Central memory CD4-positive, alpha-beta T cell (primary cell): Measurements from ENCODE around the gene TPBGL.
A peak's percentile ranks its signal among the peaks of the same experiment; 100 is the strongest.

Experiments
- DNase-seq: peaks from one replicate; pipeline ENCODE4 v3.0.0; 2022

Gene TPBGL

DNA sequence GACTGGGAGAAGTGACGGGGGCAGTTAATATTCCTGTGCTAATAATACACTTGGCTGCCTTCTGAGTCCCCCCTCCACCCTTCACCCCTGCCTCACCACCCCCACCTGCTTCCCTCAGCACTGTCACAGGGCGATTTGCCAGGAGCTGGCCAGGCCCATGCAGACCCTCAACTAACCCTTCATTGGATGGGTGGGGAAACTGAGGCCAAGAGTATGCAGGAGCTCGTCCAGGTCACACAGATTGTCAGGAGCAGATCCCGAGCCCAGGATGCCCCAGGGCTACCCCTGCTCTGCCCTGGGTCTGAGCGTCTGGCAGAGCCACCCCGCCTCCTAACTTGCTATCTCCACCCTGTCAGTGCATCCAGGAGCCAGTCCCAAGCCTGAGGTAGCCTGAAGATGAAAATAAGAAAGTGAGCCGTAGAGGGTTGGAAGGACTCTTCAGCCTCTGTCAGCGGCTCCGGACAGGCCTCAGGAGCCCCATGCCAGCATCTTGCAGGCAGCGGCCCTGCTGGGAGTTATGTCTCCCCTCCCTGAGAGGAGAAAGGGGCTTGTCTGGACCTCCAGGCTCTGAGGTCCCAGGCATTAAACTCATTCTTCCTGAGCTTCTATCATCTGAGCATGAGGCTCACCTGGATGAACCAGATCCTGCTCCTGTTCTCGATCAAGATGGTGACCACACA lies 6.2 kb downstream of the TPBGL start:
- DNase-seq, result no peak

DNA sequence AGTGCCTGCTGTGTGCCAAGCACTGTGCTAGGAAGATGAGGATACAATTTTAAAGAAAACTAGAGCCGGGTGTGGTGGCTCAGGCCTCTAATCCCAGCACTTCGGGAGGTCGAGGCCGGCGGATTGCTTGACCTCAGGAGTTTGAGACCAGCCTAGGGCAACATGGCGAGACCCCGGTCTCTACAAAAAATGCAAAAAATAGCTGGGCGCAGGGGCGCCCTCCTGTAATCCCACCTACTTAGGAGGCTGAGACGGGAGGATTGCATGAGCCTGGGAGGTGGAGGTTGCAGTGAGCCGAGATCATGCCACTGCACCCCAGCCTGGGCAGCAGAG lies 8.3 kb downstream of the TPBGL start:
- no peak for DNase-seq

DNA sequence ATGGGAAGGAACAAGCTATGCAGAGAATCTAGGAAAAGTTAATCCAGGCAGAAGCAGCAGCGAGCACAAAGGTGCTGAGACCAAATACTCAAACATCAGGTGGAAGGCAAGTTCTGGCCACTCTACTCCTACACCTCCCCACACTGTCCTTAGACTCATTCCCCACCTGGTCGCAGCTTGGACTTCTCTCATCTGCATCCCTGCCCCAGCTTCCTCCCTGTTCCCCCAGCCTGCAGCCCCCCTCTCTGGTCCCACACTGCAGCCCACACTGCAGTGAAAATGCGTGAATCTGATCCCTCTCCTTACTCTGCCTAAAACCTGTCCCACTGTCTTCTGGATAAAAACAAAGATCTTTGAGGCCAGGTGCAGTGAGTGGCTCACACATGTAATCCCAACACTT lies 9.1 kb downstream of the TPBGL start:
- no peak for DNase-seq

DNA sequence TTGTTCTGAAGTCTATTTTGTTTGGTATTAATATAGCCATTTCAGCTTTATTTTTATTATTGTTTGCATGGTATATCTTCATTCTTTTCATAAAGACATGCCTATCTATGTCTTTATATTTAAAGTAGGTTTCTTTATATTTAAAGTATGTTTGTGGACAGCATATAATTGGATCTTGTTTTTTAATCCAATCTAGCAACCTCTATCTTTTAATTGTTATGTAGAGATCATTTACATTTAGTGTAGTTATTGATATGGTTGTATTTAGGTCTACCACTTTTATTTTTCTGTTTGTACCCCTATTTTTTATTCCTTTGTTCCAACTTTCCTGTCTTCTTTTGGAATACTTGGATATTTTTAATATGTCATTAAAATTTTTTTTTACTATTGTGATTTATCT lies 13.8 kb downstream of the TPBGL start:
- no peak for DNase-seq

DNA sequence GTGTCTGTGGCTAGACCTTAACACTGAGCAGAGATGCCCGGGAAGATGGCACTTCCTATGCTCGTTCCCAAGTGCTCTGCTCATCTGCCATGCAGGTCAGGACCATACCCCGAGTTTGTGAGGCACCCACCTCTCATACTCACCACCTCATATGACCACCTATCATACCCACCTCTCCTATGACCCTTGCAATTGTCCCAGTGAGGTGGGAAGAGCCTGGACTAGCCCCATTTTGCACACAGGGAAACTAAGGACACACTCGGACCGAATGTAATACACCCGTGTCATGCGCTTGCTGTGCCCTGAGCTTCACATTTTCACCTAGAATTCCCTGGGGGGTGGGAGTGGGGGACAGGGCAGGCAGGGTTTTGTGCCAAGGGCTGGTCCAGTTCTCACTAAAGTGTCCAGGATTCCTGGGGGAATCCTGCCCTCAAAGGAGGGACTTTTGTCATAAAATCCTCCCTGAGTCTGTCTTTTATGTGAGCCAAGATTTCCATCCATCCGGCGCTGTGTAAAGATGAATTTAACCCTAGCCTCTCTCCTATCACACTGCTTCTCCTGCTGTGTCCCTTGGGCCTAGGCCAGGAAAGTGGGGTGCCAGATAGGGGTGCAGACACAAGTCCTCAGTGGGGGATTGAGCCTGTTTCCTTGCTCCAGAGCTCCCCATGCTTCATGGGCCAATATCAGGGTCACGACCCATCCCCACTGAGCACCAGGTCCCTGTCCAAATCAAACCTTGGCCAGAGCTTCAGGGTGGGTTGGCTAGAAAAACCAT lies 20.0 kb downstream of the TPBGL start:
- DNase-seq, result no peak

DNA sequence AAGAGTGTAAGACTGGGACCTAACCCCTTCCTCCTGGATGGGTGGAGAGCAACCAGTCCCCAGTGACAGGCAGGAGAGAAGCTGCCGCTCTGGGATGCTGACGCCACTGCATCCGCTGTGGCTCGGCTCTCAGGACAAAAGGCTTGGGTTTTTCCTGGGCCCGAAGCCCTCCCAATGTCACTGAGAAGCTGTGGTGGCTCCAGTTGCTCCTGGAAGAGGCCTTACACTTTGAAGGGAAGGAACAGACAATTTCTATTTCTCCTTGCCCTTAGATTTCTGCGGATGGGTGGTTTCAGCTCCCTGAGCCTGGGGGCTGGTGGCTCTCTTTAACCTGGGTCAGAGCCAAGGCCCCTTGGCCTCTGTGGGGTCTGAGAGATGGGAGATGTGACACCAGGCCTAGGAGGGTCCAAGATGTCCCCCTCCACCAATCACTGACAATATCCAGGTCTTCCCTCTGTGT lies 21.4 kb downstream of the TPBGL start:
- DNase-seq, result no peak

DNA sequence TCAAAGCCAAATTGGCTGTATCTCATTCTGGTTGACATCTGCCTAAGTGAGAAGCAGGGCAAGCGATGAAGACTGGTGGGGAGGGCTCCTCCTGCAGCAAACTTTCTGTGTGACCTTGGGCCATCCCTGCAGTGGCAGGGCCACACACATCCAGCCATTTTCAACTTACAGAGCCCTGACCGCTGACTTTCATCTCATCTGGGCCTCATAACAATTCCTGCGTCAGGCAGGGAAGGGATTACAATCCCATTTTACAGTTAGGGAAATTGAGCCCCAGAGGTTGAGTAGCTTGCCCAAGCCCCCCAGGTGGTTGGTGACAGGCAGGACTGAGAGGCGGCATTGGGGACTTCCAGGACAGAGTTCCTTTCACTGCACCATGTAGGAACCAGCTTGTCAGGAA lies 21.9 kb downstream of the TPBGL start:
- no peak for DNase-seq

DNA sequence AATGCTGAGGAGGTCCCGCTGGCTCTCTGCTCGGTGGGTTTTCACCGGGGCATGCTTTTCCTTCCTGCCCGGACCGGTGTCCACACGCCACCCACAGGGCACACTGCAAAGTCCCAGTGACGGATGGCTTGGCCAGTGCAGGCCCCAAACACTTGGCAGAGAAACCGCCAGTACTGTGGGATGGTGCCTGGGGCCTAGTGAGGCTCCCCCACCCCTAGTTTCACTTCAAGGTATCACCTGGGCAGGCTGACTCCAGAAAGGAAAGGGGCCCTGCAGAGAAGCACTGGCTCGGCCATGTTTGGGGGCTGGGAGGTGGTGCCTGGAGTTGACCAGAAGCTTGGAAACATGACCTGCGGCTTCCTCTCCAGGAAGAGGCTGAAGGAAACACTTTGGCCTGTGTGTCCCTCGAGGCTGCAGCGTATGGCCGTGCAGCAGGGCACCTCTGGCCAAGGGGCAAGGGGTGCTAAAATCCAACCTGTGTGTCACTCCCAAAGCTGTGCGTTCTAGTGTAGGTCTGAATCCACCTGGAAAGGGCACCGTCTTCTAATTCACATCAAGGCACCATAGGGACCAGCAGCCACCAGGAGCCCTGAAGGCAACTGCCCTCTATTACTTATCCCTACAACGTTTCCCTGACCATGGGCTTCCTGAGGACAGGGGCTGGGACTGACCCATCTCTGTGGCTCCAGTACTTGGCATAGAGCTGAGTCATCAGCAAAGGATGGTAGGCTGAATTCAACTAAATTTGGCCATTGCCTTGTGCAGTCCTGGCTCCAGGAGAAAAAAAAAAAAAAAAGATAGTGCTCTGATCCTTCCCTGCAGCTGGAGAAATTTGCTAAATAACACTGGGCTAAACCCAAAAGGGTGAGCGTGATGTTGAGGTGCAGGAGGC lies 22.6 kb downstream of the TPBGL start:
- DNase-seq, result no peak

DNA sequence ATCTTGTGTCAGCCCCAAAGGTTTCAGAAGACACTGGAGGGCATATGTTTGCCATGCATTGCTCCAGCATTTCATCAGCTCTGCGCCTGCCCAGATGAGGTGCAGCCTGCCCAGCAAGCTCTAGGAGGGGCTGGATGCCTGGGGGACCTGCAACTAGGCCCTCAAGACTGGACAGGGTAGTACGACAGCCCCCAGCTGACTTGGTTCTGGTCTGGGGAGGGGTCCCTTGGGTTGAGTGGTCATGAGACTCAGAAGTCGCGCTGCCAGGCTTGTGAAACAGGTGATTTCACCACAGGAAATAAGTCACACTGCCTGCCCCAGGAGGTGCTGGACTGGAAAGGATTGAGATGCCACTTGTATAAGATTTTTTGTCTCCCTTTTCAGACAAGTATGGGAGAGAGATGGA lies 23.4 kb downstream of the TPBGL start:
- no peak for DNase-seq

DNA sequence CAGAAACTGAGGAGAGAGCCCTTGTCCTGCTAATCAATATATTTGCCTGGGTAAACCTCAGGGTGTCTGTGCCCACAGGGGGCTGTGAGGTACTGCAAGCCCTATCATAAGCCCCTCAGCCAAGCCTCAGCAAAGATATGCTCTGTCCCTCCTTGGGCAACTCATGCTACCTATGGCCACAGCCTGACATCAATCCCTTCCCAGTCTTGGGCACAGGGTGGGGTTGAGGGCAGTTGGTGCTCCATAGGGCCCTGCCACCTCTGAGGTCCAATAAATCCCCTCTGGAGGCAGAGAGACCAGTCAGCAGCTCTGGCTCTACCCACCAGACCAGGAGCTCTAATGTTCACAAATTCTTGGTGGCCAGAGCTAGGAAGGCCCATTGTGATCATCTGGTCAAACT lies 23.8 kb downstream of the TPBGL start:
- DNase-seq, result no peak

DNA sequence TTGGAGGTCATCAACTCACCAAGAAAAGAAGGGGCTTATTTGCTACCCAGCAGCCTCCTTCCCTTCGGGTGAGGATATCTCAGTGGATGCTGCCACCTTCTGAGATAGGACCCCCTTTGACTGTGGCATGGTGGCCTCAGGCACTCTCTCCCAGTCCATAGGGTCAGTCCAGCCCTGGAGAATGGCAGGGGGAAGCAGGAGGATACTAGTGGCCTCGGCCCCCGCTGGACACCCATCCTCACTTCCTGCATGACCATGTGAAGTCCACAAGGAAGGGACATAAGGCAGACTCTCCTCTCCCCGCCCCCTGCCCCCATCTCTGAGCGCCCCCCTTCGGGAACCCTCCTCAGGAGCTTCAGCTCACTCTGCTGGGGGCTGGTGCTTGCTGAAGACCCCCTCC lies 24.4 kb downstream of the TPBGL start:
- DNase-seq, result no peak

DNA sequence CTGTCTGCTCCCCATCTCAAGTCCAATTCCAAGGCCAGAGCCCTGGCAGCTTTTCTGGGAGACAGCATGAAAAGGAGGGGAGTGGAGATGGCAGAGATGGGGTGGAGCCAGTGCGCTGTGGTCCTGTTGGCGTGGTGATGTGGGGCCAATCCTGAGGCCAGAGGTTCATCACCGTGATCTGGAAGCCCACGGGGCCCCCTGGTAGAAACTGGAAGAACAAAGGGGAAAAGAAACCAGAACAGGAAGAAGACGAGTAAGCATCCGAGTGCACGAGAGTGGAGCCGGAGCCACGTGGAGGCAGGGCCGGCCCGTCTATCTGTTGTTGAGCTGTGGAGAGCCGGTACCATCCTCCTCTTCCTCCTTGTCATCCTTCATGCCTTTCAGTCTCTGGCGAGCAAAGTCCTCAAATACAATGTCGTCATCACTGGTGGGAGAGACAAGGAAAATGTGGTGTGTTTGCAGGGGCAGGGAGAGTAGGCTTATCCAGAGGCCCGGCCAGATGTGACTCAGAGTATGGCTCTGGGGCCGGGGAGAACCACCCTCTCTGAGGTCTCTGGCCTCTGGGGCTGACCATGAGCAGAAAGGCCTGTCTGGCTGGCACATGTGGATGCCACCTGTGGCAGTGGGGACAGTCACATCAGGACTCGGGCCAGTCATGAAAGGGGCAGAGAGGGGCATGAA lies 25.4 kb downstream of the TPBGL start:
- no peak for DNase-seq

DNA sequence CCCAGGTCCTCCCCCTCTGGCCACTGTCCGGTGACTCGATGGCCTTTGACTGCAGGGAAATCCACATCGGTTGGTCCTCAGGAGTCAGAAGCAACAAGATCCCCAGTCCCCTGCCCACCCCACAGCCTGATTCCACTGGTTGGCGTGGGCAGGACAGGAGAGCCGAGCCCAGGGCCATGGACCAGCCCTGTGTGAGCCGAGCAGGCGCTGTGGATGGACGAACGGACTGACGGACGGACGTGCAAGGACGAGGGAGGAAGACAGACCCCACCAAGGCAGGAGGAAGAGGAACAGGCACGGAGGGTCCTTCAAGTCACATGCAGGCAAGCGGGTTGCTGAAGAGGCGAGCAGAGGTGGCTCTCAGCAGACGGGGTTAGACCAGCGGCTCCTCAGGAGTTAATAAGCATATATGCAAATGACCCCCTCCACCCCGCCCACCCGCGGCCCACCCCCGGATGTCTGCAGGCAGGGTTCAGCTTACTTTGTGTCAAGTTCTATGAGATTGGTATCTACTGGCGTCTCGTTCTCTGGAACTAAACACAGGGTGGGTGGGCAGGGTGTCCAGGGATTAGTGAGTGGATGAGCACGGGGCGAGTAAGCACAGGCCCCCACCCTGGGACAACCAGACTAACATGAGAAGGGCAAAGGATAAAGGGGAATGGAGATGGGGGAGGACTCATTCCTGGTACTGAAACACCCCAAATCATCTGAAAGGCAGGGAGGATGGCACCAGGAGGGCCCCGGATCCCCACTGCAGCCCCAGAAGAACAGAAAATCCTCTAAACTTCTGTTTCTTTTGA lies 26.8 kb downstream of the TPBGL start:
- no peak for DNase-seq

DNA sequence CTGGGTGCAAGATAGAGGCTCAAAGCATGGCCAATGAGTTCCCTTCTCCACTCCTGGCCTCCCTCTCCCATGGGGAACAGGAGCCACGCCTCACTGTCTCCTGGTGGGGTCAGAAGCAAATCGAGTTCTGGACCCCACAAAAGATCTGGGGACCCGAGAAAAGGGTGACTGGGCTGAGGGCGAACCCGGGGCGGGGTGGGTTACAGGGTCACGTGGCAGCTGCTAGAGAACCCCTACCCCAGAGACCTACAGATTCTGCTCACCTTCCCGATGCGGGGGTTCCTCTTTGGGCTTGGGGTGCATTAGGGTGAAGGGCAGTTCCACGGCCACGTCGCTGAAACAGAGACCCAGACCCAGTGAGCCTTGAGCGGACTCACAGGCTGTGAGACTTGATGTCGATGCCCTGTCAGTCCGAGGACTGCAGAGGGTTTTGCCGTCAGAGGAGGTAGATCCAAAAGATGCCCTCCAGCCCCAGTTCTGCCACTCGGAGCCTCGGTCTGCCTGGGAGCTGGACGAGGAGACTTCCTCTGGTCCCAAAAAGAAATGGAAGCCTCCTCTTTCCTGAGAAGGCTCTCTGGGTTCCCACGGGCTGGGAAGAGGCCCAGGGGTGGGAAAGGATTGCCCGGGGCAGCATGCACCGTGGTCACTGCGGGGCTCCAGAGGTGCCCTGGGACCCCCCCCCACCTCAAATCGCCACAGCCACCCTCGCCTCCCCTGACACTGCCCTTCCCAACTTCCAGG lies 28.2 kb downstream of the TPBGL start:
- DNase-seq, result no peak

DNA sequence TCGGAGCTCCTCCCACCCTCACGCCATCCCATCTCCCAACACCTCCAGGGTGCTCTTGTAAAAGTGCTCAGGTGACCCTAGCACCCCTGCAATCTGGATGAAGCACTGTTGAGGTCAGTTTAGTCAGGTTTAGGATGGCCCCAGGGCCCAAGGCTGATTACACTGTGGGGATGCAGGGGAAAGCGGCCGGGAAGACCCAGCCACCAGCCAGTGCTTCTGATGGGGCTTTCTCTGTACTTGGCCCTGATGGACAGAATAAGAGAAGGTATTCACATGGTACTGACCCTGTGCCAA lies 28.7 kb downstream of the TPBGL start:
- no peak for DNase-seq

DNA sequence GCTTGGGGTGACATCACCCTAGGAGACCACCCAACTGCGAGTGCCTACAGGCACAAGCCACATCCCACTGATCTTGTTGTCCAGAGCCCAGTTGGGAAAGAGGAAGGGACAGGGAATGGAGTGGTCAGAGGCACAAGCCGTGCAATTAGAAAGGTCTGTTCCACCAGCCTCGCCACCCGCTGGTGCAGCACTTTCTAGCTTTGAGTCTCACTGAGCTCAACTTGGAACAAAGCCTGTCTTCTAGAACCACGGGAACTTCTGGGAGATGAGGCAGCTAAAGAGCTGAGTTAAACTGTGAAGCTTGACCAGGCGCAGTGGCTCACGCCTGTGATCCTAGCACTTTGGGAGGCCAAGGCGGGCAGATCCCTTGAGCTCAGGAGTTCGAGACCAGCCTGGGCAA lies 29.3 kb downstream of the TPBGL start:
- DNase-seq, result no peak

DNA sequence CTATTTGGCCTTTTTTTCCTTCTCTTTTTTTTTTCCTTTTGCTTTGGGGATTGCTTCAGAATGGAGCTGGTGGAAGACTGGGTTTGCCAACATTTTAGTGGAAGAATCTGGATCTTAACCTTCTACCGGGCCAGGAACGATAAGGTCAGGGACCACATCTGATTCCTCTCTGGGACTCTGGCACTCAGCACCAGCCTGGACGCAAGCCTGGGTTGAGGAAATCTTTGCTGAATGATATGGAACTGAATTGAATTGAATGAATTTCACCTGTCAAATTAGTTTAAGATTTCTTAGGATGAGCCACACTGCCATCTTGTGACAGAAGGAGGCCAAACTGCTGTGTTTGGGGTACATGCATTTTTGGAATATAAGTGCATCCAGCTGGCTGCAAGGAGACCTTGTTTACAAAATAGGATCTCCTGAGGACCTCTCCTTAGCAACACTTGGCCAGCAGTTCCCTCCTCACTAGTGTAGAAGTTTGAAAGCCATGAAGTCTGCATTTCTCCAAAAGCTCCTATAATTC lies 30.4 kb downstream of the TPBGL start:
- DNase-seq, result peak; percentile 16

DNA sequence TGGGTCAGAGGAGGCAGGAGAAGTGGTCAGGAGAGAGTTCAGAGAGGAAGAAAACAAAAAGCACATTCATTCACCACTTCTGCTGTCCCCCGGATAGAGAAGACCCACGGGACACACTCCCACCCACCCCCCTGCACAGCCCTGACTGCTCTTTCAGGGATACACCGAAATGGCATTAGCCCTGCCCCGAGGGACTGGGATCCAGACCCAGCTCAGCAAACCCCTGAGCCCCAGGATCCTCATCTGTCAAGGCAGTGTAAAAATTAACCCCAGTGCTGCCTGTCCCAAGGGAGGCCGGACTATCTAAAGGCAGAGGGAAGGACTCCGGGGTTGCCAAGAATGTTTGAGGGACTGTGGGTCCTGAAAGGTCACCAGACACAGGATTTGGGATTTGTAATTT lies 31.2 kb downstream of the TPBGL start:
- DNase-seq, result no peak

DNA sequence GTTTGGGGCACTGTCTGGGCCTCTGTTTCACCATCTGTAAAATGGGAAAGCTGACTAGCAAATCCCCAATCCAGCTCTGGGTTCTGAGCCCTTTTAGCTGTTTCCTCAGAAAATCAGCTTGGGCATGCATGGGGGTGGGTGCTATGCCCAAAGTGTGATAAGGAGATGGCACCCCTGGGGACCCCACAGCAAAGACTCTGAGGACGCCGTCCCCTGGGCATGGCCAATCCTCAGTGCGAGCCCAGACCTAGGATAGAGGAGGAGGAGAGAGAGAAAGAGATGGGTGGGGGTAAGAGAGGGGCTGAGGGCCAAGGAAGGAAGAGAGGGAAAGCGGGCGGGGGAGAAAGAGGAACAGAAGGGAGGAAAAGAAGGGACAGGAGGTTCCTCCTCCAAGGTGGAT lies 31.8 kb downstream of the TPBGL start:
- no peak for DNase-seq

DNA sequence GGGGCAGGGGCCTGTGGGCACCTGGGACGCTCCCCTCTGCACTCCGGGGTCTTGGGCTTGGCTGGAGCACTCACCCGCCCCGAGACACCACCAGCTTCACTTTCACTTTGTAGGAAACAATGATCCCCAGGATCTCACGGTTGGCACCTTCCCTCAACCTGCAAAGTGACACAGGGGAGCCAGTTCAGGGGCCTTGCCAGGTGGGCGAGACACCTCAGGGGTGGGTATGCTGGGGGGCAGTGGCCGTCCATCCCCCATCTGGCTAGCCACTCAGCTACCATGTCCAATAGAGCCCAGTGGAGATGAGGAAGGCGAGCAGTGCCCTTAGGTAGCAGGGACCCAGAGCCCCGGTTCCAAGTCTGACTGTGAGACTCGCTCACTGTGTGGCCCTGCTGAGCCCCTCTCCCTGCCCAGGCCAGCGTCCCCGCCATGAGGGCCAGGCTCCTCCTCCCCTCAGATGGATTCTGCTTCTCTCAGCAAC lies 32.3 kb downstream of the TPBGL start:
- no peak for DNase-seq
